HepG2 (cell line): ENCODE results near the gene ZSWIM8. TPM values are rescaled to one million over a fixed set of nuclear protein-coding genes. Genes with fewer than 3 reads are reported as not detected.

Source experiments
- ATAC-seq: fragments of 200-7000 bp; cut with Tn5 transposase; 3 replicates; pipeline ENCODE4 v1.9.1; 2020; ENCODE audit warnings: mild to moderate bottlenecking, moderate library complexity
- BruUV-seq: library from RNA; stranded (reverse); fragments of 400-500 nt; replicated peaks from 2 replicates; lab custom pipeline; 2021; lab: Mats Ljungman, UMichigan
- CTCF ChIA-PET: fragments of 300-600 bp; formaldehyde crosslinking; extraction: SDS; loops from one replicate; lab custom pipeline; 2021; ENCODE audit warnings: low total read pairs, inconsistent platforms, low intra/inter-chr PET ratio; lab: Yijun Ruan, JAX
- POLR2A ChIA-PET: fragments of 350-600 bp; sonication (Branson Sonifier 250); formaldehyde crosslinking; loops from one replicate; lab custom pipeline; 2020; ENCODE audit warnings: antibody characterized with exemption, inconsistent platforms; lab: Yijun Ruan, JAX
- DNase-seq: peaks from one replicate; pipeline ENCODE4 v3.0.0-alpha.2; 2015; ENCODE audit warnings: low spot score
- FAIRE-seq: peaks from 3 replicates; lab custom pipeline; 2011; peaks lifted over from hg19 to GRCh38; lab: Jason Lieb, UNC
- H2AFZ ChIP-seq: one replicate; pipeline ENCODE4 v1.6.1; 2011; ENCODE audit warnings: low read length, inconsistent platforms
- H3K27ac ChIP-seq: fragments of 300-600 bp; 3 replicates; pipeline ENCODE4 v1.8.0; 2011; ENCODE audit warnings: mixed run types, mild to moderate bottlenecking, mixed read lengths, low read length, inconsistent platforms; ENCODE audit not compliant: insufficient read depth; ENCODE audit errors: extremely low read length
- H3K27me3 ChIP-seq, 2 experiments: fragments of 200-600 bp in 1 of 2; 2 replicates in 1 of 2; 3 replicates in 1 of 2; pipeline versions ENCODE4 v1.6.0 to v1.8.0; 2011; ENCODE audit warnings: low read length in 2 of 2, mild to moderate bottlenecking in 2 of 2, moderate library complexity in 2 of 2, inconsistent platforms in 1 of 2; ENCODE audit not compliant: insufficient read depth in 2 of 2, control insufficient read depth in 1 of 2
- H3K36me3 ChIP-seq, 2 experiments: fragments of 200-600 bp in 1 of 2; replicated peaks in 1 of 2; 2 replicates in 1 of 2; 3 replicates in 1 of 2; pipeline versions ENCODE4 v1.5.1 to v1.8.0; 2011; ENCODE audit warnings: low read length in 2 of 2, inconsistent platforms in 1 of 2; ENCODE audit not compliant: insufficient read depth in 2 of 2, control insufficient read depth in 1 of 2
- H3K4me1 ChIP-seq: 2 replicates; pipeline ENCODE4 v1.5.1; 2012; ENCODE audit warnings: low read length, inconsistent platforms; ENCODE audit not compliant: insufficient read depth
- H3K4me2 ChIP-seq: 2 replicates; pipeline ENCODE4 v1.6.0; 2011; ENCODE audit warnings: low read depth, low read length, inconsistent platforms
- H3K4me3 ChIP-seq, 3 experiments: fragments of 200-600 bp in 1 of 3; sonication (generic), shearing (Covaris generic) in 1 of 3; replicated peaks in 1 of 3; 2 replicates each; pipeline ENCODE4 v1.5.1; 2011 to 2016; ENCODE audit warnings: low read length in 3 of 3, inconsistent platforms in 2 of 3, low read depth in 2 of 3, mild to moderate bottlenecking in 2 of 3, control low read depth in 1 of 3, mixed read lengths in 1 of 3; ENCODE audit not compliant: insufficient read depth in 1 of 3
- H3K79me2 ChIP-seq: one replicate; pipeline ENCODE4 v1.6.1; 2011; ENCODE audit warnings: low read length, inconsistent platforms; ENCODE audit not compliant: insufficient read depth
- H3K9ac ChIP-seq: 2 replicates; pipeline ENCODE4 v1.6.0; 2011; ENCODE audit warnings: mild to moderate bottlenecking, low read depth, low read length, inconsistent platforms; ENCODE audit not compliant: insufficient read depth
- H3K9me3 ChIP-seq: 2 replicates; pipeline ENCODE4 v1.5.1; 2012; ENCODE audit warnings: mild to moderate bottlenecking, low read length
- H4K20me1 ChIP-seq: 2 replicates; pipeline ENCODE4 v1.6.0; 2011; ENCODE audit warnings: inconsistent platforms, mild to moderate bottlenecking, low read length, moderate library complexity; ENCODE audit not compliant: insufficient read depth
- CREB1 ChIP-seq, 2 experiments: fragments of 450-650 bp in 1 of 2; IDR thresholded peaks; 2 replicates each; pipeline ENCODE4 v1.6.1; 2016 to 2017; ENCODE audit warnings: control low read depth in 1 of 2, mild to moderate bottlenecking in 1 of 2, missing compliant biosample characterization in 1 of 2, missing genetic modification characterization in 1 of 2
- LCORL ChIP-seq, 2 experiments: fragments of 450-650 bp in 1 of 2; sonication (generic) in 1 of 2; formaldehyde crosslinking in 1 of 2; IDR thresholded peaks; 2 replicates each; pipeline versions ENCODE4 v1.5.0 to v1.6.1; 2017 to 2020; ENCODE audit warnings: antibody characterized with exemption in 1 of 2, missing genetic modification reagents in 1 of 2
- MEF2D ChIP-seq: sonication (generic); formaldehyde crosslinking; IDR thresholded peaks from 2 replicates; pipeline ENCODE4 v1.5.1; 2020; ENCODE audit warnings: mild to moderate bottlenecking, missing genetic modification reagents
- REPIN1 ChIP-seq: sonication (generic); formaldehyde crosslinking; IDR thresholded peaks from 2 replicates; pipeline ENCODE4 v1.8.0; 2022; ENCODE audit warnings: missing genetic modification reagents, low read depth, mild to moderate bottlenecking, borderline replicate concordance
- SP140L ChIP-seq: sonication (generic); formaldehyde crosslinking; IDR thresholded peaks from 2 replicates; pipeline ENCODE4 v1.4.0; 2020; ENCODE audit warnings: missing genetic modification reagents, borderline replicate concordance
- TARDBP ChIP-seq: sonication (generic); formaldehyde crosslinking; IDR thresholded peaks from 2 replicates; pipeline ENCODE4 v1.8.0; 2022; ENCODE audit warnings: mild to moderate bottlenecking, missing genetic modification reagents
- TRIM24 ChIP-seq: sonication (generic); formaldehyde crosslinking; IDR thresholded peaks from 2 replicates; pipeline ENCODE4 v1.8.0; 2022; ENCODE audit warnings: mild to moderate bottlenecking, missing genetic modification reagents
- TSC22D2 ChIP-seq: sonication (generic); formaldehyde crosslinking; IDR thresholded peaks from 2 replicates; pipeline ENCODE4 v1.5.1; 2020; ENCODE audit warnings: missing genetic modification reagents, mild to moderate bottlenecking, borderline replicate concordance
- YEATS4 ChIP-seq: sonication (generic); formaldehyde crosslinking; IDR thresholded peaks from 2 replicates; pipeline ENCODE4 v1.4.0; 2020; ENCODE audit warnings: missing genetic modification reagents, borderline replicate concordance
- ZNF335 ChIP-seq: sonication (generic); formaldehyde crosslinking; IDR thresholded peaks from 2 replicates; pipeline ENCODE4 v1.4.0; 2020; ENCODE audit warnings: missing genetic modification reagents
- ZNF570 ChIP-seq: sonication (generic); formaldehyde crosslinking; IDR thresholded peaks from 2 replicates; pipeline ENCODE4 v1.4.0; 2020; ENCODE audit warnings: mild to moderate bottlenecking, missing genetic modification reagents, borderline replicate concordance
- WGBS: methylation state at CpG from one replicate; pipeline ENCODE4 v1.1.6; 2017; ENCODE audit warnings: low lambda C conversion rate; 5-methylcytosine and 5-hydroxymethylcytosine counted together
- in situ Hi-C: cut with HindIII; loops from 2 replicates; pipeline ENCODE4 v1.10.0; 2017; ENCODE audit warnings: low pct_unique_long_range_greater_than_20kb; ENCODE audit not compliant: extremely low pct_ligation_motif_present
- intact Hi-C: fragments of 100-400 bp; cut with micrococcal nuclease; formaldehyde crosslinking; loops from one replicate; pipeline ENCODE4 v1.10.0; 2022; ENCODE audit not compliant: unreplicated experiment
- polyA plus RNA-seq, 8 experiments: library from polyadenylated mRNA; depleted of rRNA in 3 of 8; stranded (reverse) in 7 of 8; unstranded in 1 of 8; fragments of >200 nt; fragmentation: Illumina TruSeq in 4 of 8; extraction: Trizol in 4 of 8; gene quantifications; 2 replicates each; pipeline versions ENCODE4 v1.2.1 to v1.2.3, GENCODE V29; 2011 to 2016; ENCODE audit warnings: low read depth in 4 of 8, missing spikeins in 1 of 8, mixed read lengths in 1 of 8; ENCODE audit not compliant: insufficient read depth in 1 of 8
- total RNA-seq, 5 experiments: library from RNA; depleted of rRNA; stranded (reverse); fragments of >200 nt; fragmentation: Illumina TruSeq; extraction: Trizol; gene quantifications; 2 replicates each; pipeline ENCODE4 v1.2.3, GENCODE V29; 2016; ENCODE audit warnings: low read depth in 1 of 5
- TF ChIP-seq, protein P1 (sequence below): sonication (generic); formaldehyde crosslinking; IDR thresholded peaks from 2 replicates; pipeline ENCODE4 v1.4.0; 2020; ENCODE audit warnings: missing genetic modification reagents
- TF ChIP-seq, protein P2 (sequence below): sonication (generic); formaldehyde crosslinking; IDR thresholded peaks from 2 replicates; pipeline ENCODE4 v1.4.0; 2020; ENCODE audit warnings: mild to moderate bottlenecking, low read depth, missing genetic modification reagents
- TF ChIP-seq, protein P3 (sequence below): sonication (generic); formaldehyde crosslinking; conservative IDR thresholded peaks from 2 replicates; pipeline ENCODE4 v1.5.0; 2020; ENCODE audit warnings: missing genetic modification reagents
- TF ChIP-seq, protein P4 (sequence below): sonication (generic); formaldehyde crosslinking; conservative IDR thresholded peaks from 2 replicates; pipeline ENCODE4 v1.8.1; 2023; ENCODE audit warnings: missing genetic modification reagents

The ZSWIM8 gene
- total and polyA plus RNA-seq, 2 of the 13 experiments (the other 11 are each of a cell fraction or from before 2014, with no cell fraction given), result 39.9 to 98.2 TPM

DNA sequence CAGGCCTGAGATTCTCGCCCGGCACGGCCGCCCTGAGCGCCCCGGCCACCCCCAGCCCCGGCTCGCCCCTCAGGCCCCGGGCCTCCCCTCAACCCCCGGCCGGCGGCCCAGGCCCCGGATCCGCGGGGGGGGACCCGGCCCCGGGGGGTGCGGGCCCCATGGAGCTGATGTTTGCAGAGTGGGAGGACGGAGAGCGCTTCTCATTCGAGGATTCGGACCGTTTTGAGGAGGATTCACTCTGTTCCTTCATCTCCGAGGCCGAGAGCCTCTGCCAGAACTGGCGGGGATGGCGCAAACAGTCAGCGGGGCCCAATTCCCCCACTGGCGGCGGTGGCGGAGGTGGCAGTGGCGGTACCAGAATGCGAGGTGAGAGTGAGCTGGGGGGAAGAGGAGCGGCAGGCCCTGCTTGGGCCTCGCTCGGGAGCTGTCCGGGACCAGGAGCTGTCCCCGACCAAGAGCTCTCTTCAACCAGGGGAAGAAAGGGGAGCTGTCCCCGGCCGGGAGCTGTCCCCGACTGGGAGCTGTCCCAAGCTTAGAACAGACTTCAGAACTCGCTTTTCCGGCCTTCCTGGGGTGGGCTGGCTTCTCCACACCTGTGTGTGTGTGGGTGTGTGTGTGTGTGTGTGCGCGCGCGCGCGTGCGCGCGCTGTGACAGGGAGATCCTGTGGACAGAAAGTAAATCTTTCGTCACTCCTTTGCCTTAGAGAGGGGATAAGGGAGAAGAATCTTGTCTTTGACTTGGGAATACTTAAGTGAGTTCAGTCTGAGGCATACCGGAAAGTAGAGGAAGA is 510 bp downstream of the ZSWIM8 start (continued):
- TF ChIP-seq, protein P1, sequence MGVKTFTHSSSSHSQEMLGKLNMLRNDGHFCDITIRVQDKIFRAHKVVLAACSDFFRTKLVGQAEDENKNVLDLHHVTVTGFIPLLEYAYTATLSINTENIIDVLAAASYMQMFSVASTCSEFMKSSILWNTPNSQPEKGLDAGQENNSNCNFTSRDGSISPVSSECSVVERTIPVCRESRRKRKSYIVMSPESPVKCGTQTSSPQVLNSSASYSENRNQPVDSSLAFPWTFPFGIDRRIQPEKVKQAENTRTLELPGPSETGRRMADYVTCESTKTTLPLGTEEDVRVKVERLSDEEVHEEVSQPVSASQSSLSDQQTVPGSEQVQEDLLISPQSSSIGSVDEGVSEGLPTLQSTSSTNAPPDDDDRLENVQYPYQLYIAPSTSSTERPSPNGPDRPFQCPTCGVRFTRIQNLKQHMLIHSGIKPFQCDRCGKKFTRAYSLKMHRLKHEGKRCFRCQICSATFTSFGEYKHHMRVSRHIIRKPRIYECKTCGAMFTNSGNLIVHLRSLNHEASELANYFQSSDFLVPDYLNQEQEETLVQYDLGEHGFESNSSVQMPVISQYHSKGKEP (CRISPR knock-in tag), result 0 out of 2 replicates have a peak, but pooled peaks have one; percentile 33
- TF ChIP-seq, protein P2, sequence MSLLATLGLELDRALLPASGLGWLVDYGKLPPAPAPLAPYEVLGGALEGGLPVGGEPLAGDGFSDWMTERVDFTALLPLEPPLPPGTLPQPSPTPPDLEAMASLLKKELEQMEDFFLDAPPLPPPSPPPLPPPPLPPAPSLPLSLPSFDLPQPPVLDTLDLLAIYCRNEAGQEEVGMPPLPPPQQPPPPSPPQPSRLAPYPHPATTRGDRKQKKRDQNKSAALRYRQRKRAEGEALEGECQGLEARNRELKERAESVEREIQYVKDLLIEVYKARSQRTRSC (CRISPR knock-in tag), result no peak
- TF ChIP-seq YEATS4 (CRISPR knock-in tag), result peak; percentile 23; the same call in 1 of the 2 replicates
- TF ChIP-seq, all 625 proteins: peak for 58

DNA sequence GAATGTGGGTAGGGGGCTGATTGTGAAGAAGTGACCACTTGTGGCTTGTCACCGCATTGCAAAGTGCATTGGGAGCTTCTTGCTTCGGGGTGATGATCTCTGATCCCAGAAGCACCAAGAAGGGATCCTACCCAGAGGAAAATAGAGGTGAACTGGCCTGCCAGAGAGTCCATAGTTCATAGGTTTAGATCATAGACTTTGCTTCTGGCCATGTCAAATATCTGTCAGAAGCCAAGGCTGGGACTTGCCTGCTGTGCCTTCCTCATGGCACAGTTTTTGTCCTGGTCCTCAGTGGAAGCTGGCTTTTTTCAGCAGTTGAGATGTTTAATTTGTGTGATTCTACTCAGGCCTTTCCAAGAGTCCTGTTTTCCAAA is 1.1 kb downstream of the ZSWIM8 start:
- TSS peak; percentile 29 for BruUV-seq
- Histone ChIP-seq H3K27me3 (no peaks in the 10 kb centered on the region; a peak in 1 of 5 replicates), H2AFZ (no peak overlapping the region), H3K4me1 (peaks cover 45% of the 10 kb centered on the region), H3K4me2 (peak overlapping the region; percentile 63), H3K79me2 (peaks cover 50% of the 10 kb centered on the region), H3K9ac (peak overlapping the region; percentile 75), H3K4me3 (peak overlapping the region; percentile 75 to 95 (median 90)), H3K27ac (peak overlapping the region; percentile 70), H4K20me1 (0 out of 2 replicates have a peak, but pooled peaks cover 2% of the 10 kb centered on the region), H3K36me3 (peaks cover 14 to 24% of the 10 kb centered on the region in 2 experiments), H3K9me3 (no peaks in the 10 kb centered on the region)
- intact Hi-C loops (no loop called here), in situ Hi-C loops (no loop called here)
- CTCF ChIA-PET, result no interaction called here
- peak; percentile 79 for FAIRE-seq
- 0% methylated on average over 2 of the region's 2 CpGs for WGBS
- POLR2A ChIA-PET, result interaction anchor here (0.6 to 3.7 kb wide), 10 partner anchors 13 to 290 kb away, joined by 3 to 16 read pairs (median 5); partner anchors contain the start of gene PPP3CB
- no peak for DNase-seq
- peak; percentile 11 for ATAC-seq
- TF ChIP-seq, protein P3, sequence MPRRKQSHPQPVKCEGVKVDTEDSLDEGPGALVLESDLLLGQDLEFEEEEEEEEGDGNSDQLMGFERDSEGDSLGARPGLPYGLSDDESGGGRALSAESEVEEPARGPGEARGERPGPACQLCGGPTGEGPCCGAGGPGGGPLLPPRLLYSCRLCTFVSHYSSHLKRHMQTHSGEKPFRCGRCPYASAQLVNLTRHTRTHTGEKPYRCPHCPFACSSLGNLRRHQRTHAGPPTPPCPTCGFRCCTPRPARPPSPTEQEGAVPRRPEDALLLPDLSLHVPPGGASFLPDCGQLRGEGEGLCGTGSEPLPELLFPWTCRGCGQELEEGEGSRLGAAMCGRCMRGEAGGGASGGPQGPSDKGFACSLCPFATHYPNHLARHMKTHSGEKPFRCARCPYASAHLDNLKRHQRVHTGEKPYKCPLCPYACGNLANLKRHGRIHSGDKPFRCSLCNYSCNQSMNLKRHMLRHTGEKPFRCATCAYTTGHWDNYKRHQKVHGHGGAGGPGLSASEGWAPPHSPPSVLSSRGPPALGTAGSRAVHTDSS, result no peak
- TF ChIP-seq CREB1 (IDR thresholded peaks at IDR 0.05) (no peak), CREB1 (CRISPR knock-in tag; IDR thresholded peaks at IDR 0.05) (no peak), SP140L (no peak), MEF2D (0 out of 2 replicates have a peak, but pooled peaks have one; percentile 1), TSC22D2 (CRISPR knock-in tag) (no peak), ZNF335 (CRISPR knock-in tag) (no peak), TRIM24 (CRISPR knock-in tag) (no peak), ZNF570 (no peak), REPIN1 (0 out of 2 replicates have a peak, but pooled peaks have one; percentile 37), TARDBP (CRISPR knock-in tag) (0 out of 2 replicates have a peak, but pooled peaks have one; percentile 28), LCORL (IDR thresholded peaks at IDR 0.05) (no peak), LCORL (CRISPR knock-in tag; IDR thresholded peaks at IDR 0.05) (peak; percentile 43)
- TF ChIP-seq, protein P4, sequence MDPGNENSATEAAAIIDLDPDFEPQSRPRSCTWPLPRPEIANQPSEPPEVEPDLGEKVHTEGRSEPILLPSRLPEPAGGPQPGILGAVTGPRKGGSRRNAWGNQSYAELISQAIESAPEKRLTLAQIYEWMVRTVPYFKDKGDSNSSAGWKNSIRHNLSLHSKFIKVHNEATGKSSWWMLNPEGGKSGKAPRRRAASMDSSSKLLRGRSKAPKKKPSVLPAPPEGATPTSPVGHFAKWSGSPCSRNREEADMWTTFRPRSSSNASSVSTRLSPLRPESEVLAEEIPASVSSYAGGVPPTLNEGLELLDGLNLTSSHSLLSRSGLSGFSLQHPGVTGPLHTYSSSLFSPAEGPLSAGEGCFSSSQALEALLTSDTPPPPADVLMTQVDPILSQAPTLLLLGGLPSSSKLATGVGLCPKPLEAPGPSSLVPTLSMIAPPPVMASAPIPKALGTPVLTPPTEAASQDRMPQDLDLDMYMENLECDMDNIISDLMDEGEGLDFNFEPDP (CRISPR knock-in tag), result no peak
